Chondrocyte (in vitro differentiated cells): ENCODE measurements around the gene VIT. TPM values are rescaled to one million over a fixed set of nuclear protein-coding genes. Genes with fewer than 3 reads are reported as not detected.

ENCODE experiments used
- DNase-seq: peaks from one replicate; pipeline ENCODE4 v3.0.0; 2021; ENCODE audit warnings: mixed read lengths, low spot score
- H3K27ac Mint-ChIP-seq: one replicate; pipeline ENCODE4 v1.8.0; 2021; ENCODE audit warnings: mild to moderate bottlenecking, moderate library complexity, mixed read lengths; ENCODE audit not compliant: unreplicated experiment
- H3K27me3 Mint-ChIP-seq: 2 replicates; pipeline ENCODE4 v1.8.0; 2021; ENCODE audit warnings: low read depth, mixed read lengths
- H3K36me3 Mint-ChIP-seq: 2 replicates; pipeline ENCODE4 v1.8.0; 2021; ENCODE audit warnings: low read depth, mixed read lengths
- H3K4me1 Mint-ChIP-seq: 2 replicates; pipeline ENCODE4 v1.8.0; 2021; ENCODE audit warnings: low read depth, mild to moderate bottlenecking, mixed read lengths
- H3K4me3 Mint-ChIP-seq: one replicate; pipeline ENCODE4 v1.8.0; 2021; ENCODE audit warnings: mild to moderate bottlenecking, moderate library complexity, mixed read lengths; ENCODE audit not compliant: unreplicated experiment
- H3K9me3 Mint-ChIP-seq: 2 replicates; pipeline ENCODE4 v1.8.0; 2021; ENCODE audit warnings: low read depth, mixed read lengths
- CTCF ChIP-seq: fragments of 200-600 bp; sonication (generic); IDR thresholded peaks from 2 replicates; pipeline ENCODE4 v1.5.0; 2021; ENCODE audit warnings: antibody characterized with exemption, mild to moderate bottlenecking, moderate library complexity
- total RNA-seq: library from RNA; stranded (reverse); gene quantifications from 3 replicates; pipeline ENCODE4 v1.2.1, GENCODE V29; 2021

VIT gene
- total RNA-seq, 1 donor from 2014 or later = 0.15 TPM

GRCh38 chr2:36780231-36780839, 83.8 kb downstream of the VIT start:
- no peaks in the 10 kb centered on the region for H3K27me3 Mint-ChIP-seq
- no peak for DNase-seq
- no peak overlapping the region for H3K4me3 Mint-ChIP-seq
- H3K27ac Mint-ChIP-seq = no peak overlapping the region
- H3K4me1 Mint-ChIP-seq = peaks cover 2% of the 10 kb centered on the region
- no peaks in the 10 kb centered on the region for H3K9me3 Mint-ChIP-seq
- peak; percentile 90 for TF ChIP-seq CTCF
- no peaks in the 10 kb centered on the region for H3K36me3 Mint-ChIP-seq

- no peak for DNase-seq
- TF ChIP-seq CTCF = no peak
- no peaks in the 10 kb centered on the region for H3K36me3 Mint-ChIP-seq
- no peaks in the 10 kb centered on the region for H3K9me3 Mint-ChIP-seq
- no peak overlapping the region for H3K4me3 Mint-ChIP-seq
- H3K27ac Mint-ChIP-seq = no peak overlapping the region
- peaks cover 2% of the 10 kb centered on the region for H3K4me1 Mint-ChIP-seq
- H3K27me3 Mint-ChIP-seq = no peaks in the 10 kb centered on the region
These were observed 85.6 kb downstream of the VIT start for GRCh38 chr2:36781907-36782720.

- Mint-ChIP-seq H3K4me3 (no peak overlapping the region), H3K4me1 (peaks cover 2% of the 10 kb centered on the region), H3K27me3 (no peaks in the 10 kb centered on the region), H3K27ac (no peak overlapping the region), H3K9me3 (no peaks in the 10 kb centered on the region), H3K36me3 (no peaks in the 10 kb centered on the region)
- no peak for TF ChIP-seq CTCF
- no peak for DNase-seq
These were observed 86.7 kb downstream of the VIT start for GRCh38 chr2:36783246-36783645.

- Mint-ChIP-seq H3K36me3 (no peaks in the 10 kb centered on the region), H3K4me1 (peaks cover 2% of the 10 kb centered on the region), H3K4me3 (no peak overlapping the region), H3K9me3 (no peaks in the 10 kb centered on the region), H3K27ac (no peak overlapping the region), H3K27me3 (peaks cover 5% of the 10 kb centered on the region)
- DNase-seq = no peak
- TF ChIP-seq CTCF = peak; percentile 95
These were observed 88.8 kb downstream of the VIT start for GRCh38 chr2:36785179-36785795.

- Mint-ChIP-seq H3K4me1 (peaks cover 2% of the 10 kb centered on the region), H3K27me3 (peaks cover 7% of the 10 kb centered on the region), H3K4me3 (no peak overlapping the region), H3K27ac (no peak overlapping the region), H3K9me3 (no peaks in the 10 kb centered on the region), H3K36me3 (no peaks in the 10 kb centered on the region)
- TF ChIP-seq CTCF = no peak
- DNase-seq = no peak
These were observed 92.8 kb downstream of the VIT start for GRCh38 chr2:36789181-36789804.
